ENCODE data around the gene WDFY1. TPM values are rescaled to one million over a fixed set of nuclear protein-coding genes. Genes with fewer than 3 reads are reported as not detected.

Gene WDFY1
- total and polyA plus RNA-seq, 9 of the 15 experiments (the other 6 are each of a cell fraction or from before 2014, with no cell fraction given), result 5.4 to 27.6 (median 17.5) TPM

DNA sequence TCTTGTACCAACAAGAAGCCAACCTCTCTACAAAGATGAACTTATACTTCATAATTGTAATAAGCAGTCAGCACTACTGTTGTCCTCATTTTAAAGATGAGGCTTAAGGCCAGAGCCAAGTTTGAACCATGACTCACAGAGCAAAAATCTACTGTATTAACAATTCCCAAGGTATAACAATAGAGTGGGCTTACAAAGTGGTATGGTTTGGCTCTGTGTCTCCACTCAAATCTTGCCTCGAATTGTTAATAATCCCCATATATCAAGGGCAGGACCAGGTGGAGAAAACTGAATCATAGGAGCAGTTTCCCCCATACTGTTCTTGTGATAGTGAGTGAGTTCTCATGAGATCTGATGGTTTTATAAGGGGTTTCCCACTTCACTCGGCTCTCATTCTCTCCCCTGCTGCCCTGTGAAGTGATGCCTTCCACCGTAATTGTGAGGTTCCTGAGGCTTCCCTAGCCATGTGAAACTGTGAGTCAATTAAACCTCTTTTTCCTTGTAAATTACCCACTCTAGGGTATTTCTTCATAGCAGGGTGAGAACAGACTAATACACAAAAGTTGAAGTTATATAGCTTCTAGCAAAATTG, 31.6 kb upstream of the WDFY1 start (continued):
- TF ChIP-seq, protein P1, sequence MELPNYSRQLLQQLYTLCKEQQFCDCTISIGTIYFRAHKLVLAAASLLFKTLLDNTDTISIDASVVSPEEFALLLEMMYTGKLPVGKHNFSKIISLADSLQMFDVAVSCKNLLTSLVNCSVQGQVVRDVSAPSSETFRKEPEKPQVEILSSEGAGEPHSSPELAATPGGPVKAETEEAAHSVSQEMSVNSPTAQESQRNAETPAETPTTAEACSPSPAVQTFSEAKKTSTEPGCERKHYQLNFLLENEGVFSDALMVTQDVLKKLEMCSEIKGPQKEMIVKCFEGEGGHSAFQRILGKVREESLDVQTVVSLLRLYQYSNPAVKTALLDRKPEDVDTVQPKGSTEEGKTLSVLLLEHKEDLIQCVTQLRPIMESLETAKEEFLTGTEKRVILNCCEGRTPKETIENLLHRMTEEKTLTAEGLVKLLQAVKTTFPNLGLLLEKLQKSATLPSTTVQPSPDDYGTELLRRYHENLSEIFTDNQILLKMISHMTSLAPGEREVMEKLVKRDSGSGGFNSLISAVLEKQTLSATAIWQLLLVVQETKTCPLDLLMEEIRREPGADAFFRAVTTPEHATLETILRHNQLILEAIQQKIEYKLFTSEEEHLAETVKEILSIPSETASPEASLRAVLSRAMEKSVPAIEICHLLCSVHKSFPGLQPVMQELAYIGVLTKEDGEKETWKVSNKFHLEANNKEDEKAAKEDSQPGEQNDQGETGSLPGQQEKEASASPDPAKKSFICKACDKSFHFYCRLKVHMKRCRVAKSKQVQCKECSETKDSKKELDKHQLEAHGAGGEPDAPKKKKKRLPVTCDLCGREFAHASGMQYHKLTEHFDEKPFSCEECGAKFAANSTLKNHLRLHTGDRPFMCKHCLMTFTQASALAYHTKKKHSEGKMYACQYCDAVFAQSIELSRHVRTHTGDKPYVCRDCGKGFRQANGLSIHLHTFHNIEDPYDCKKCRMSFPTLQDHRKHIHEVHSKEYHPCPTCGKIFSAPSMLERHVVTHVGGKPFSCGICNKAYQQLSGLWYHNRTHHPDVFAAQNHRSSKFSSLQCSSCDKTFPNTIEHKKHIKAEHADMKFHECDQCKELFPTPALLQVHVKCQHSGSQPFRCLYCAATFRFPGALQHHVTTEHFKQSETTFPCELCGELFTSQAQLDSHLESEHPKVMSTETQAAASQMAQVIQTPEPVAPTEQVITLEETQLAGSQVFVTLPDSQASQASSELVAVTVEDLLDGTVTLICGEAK (IDR thresholded peaks at IDR 0.05), result no peak
- TF ChIP-seq, protein P1 (CRISPR knock-in tag; IDR thresholded peaks at IDR 0.05), result no peak

All from K562 (cell line).